GM12878 (cell line): ENCODE data around the gene IRF2. TPM values are rescaled to one million over a fixed set of nuclear protein-coding genes. Genes with fewer than 3 reads are reported as not detected.

ENCODE experiments used
- CBX3 ChIP-seq: fragments of 200-600 bp; sonication (generic); IDR thresholded peaks from 2 replicates; pipeline ENCODE4 v1.6.1; 2016; ENCODE audit warnings: low read depth, borderline replicate concordance
- CREM ChIP-seq: IDR thresholded peaks from 2 replicates; pipeline ENCODE4 v1.6.1; 2014; ENCODE audit warnings: antibody characterized with exemption, low read depth
- DPF2 ChIP-seq: fragments of 450-650 bp; IDR thresholded peaks from 2 replicates; pipeline ENCODE4 v1.6.1; 2017; ENCODE audit warnings: mild to moderate bottlenecking
- EED ChIP-seq: sonication (generic); IDR thresholded peaks from 2 replicates; pipeline ENCODE4 v1.6.1; 2016; ENCODE audit warnings: antibody characterized with exemption, low read depth
- FOXK2 ChIP-seq: fragments of 450-650 bp; IDR thresholded peaks from 2 replicates; pipeline ENCODE4 v1.6.1; 2017; ENCODE audit warnings: mild to moderate bottlenecking, moderate library complexity
- GATAD2B ChIP-seq: fragments of 450-650 bp; conservative IDR thresholded peaks from 2 replicates; pipeline ENCODE4 v1.6.1; 2017; ENCODE audit warnings: low read depth, mild to moderate bottlenecking, moderate library complexity
- HDAC2 ChIP-seq: fragments of 200-600 bp; sonication (generic); IDR thresholded peaks from 2 replicates; pipeline ENCODE4 v1.6.1; 2017
- HSF1 ChIP-seq: fragments of 150-350 bp; IDR thresholded peaks from 2 replicates; pipeline ENCODE4 v1.6.1; 2014; ENCODE audit warnings: mild to moderate bottlenecking, low read depth, low read length
- JUNB ChIP-seq: IDR thresholded peaks from 2 replicates; pipeline ENCODE4 v1.6.1; 2016; ENCODE audit warnings: antibody characterized with exemption, mild to moderate bottlenecking
- MEF2A ChIP-seq: IDR thresholded peaks from 2 replicates; pipeline ENCODE4 v1.6.1; 2011; ENCODE audit warnings: low read depth, mild to moderate bottlenecking, low read length, moderate library complexity; ENCODE audit not compliant: insufficient read depth
- MTA2 ChIP-seq: fragments of 450-650 bp; IDR thresholded peaks from 2 replicates; pipeline ENCODE4 v1.6.1; 2016; ENCODE audit warnings: low read depth, mild to moderate bottlenecking, moderate library complexity
- PKNOX1 ChIP-seq: fragments of 450-650 bp; IDR thresholded peaks from 2 replicates; pipeline ENCODE4 v1.6.1; 2016; ENCODE audit warnings: mild to moderate bottlenecking
- POLR2A ChIP-seq: IDR thresholded peaks from 2 replicates; pipeline ENCODE4 v1.6.1; 2011; ENCODE audit warnings: low read depth, mild to moderate bottlenecking, low read length
- RBBP5 ChIP-seq: fragments of 200-600 bp; sonication (generic); conservative IDR thresholded peaks from 2 replicates; pipeline ENCODE4 v1.6.1; 2016
- SPI1 ChIP-seq: IDR thresholded peaks from 2 replicates; pipeline ENCODE4 v1.6.1; 2011; ENCODE audit warnings: low read depth, mild to moderate bottlenecking, low read length, moderate library complexity, borderline replicate concordance; ENCODE audit not compliant: insufficient read depth
- TCF12 ChIP-seq: IDR thresholded peaks from 2 replicates; pipeline ENCODE4 v1.6.1; 2011; ENCODE audit warnings: low read depth, mild to moderate bottlenecking, low read length
- ZBED1 ChIP-seq: IDR thresholded peaks from 2 replicates; pipeline ENCODE4 v1.6.1; 2016; ENCODE audit warnings: borderline replicate concordance
- ZBTB4 ChIP-seq: fragments of 450-650 bp; formaldehyde crosslinking; IDR thresholded peaks from 2 replicates; pipeline ENCODE4 v1.4.0; 2022; ENCODE audit warnings: mild to moderate bottlenecking, moderate library complexity
- ZBTB40 ChIP-seq: fragments of 450-650 bp; IDR thresholded peaks from 2 replicates; pipeline ENCODE4 v1.6.1; 2016; ENCODE audit warnings: mild to moderate bottlenecking, moderate library complexity, borderline replicate concordance
- ZNF384 ChIP-seq: IDR thresholded peaks from 2 replicates; pipeline ENCODE4 v1.6.1; 2012; ENCODE audit warnings: low read depth, mild to moderate bottlenecking, low read length, improper control_type of control experiment, borderline replicate concordance
- polyA plus RNA-seq, 11 experiments: library from polyadenylated mRNA; depleted of rRNA in 4 of 11; unstranded in 6 of 11; stranded (reverse) in 5 of 11; fragments of >200 nt; fragmentation: Nextera tagmentation in 4 of 11; fragmentation: Illumina TruSeq in 1 of 11; extraction: Ambion mirVana in 4 of 11; extraction: Trizol in 1 of 11; gene quantifications; 1 replicate in 1 of 11; 2 replicates in 10 of 11; pipeline versions ENCODE4 v1.2.1 to v1.2.3, GENCODE V29; 2011 to 2016; ENCODE audit warnings: inconsistent platforms in 2 of 11, missing spikeins in 2 of 11, low read depth in 1 of 11
- total RNA-seq, 4 experiments: library from RNA; depleted of rRNA in 3 of 4; stranded (reverse); fragments of >200 nt in 3 of 4; fragmentation: Illumina TruSeq in 1 of 4; extraction: Trizol in 1 of 4; gene quantifications; 2 replicates each; pipeline versions ENCODE4 v1.2.1 to v1.2.3, GENCODE V29; 2013 to 2021

IRF2 gene
- total and polyA plus RNA-seq, 10 of the 15 experiments (the other 5 are each of a cell fraction or from before 2014, with no cell fraction given): 45.1 to 99.3 (median 58.9) TPM

- no peak; the same call in 1 of the 2 replicates for TF ChIP-seq PKNOX1
- TF ChIP-seq JUNB: no peak
- peak; percentile 50; the same call in 1 of the 2 replicates for TF ChIP-seq TCF12
- no peak for TF ChIP-seq ZBTB4
- peak; percentile 61 for TF ChIP-seq MTA2
- TF ChIP-seq ZNF384: no peak
- peak; percentile 53 for TF ChIP-seq POLR2A
- TF ChIP-seq ZBED1: no peak
- TF ChIP-seq HDAC2: no peak
- TF ChIP-seq CBX3: no peak
- TF ChIP-seq MEF2A: 0 out of 2 replicates have a peak, but pooled peaks have one; percentile 45
- TF ChIP-seq FOXK2: no peak
- peak; percentile 16; the same call in 1 of the 2 replicates for TF ChIP-seq CREM
- 0 out of 2 replicates have a peak, but pooled peaks have one; percentile 1 for TF ChIP-seq SPI1
- TF ChIP-seq ZBTB40: no peak
- 0 out of 2 replicates have a peak, but pooled peaks have one; percentile 56 for TF ChIP-seq GATAD2B
- no peak for TF ChIP-seq RBBP5
- no peak for TF ChIP-seq EED
- TF ChIP-seq HSF1: no peak
- TF ChIP-seq DPF2: peak; percentile 62
These were observed 92.0 kb downstream of the IRF2 start (continued) for GRCh38 chr4:184382189-184382846.
